GM12874 (cell line): ENCODE measurements around the gene KIF22.

Experiments
- CTCF ChIP-seq: IDR thresholded peaks from 2 replicates; pipeline ENCODE4 v1.5.1; 2011; ENCODE audit warnings: low read depth, mild to moderate bottlenecking, control low read depth, low read length, moderate library complexity; ENCODE audit not compliant: insufficient read depth

Gene KIF22

DNA sequence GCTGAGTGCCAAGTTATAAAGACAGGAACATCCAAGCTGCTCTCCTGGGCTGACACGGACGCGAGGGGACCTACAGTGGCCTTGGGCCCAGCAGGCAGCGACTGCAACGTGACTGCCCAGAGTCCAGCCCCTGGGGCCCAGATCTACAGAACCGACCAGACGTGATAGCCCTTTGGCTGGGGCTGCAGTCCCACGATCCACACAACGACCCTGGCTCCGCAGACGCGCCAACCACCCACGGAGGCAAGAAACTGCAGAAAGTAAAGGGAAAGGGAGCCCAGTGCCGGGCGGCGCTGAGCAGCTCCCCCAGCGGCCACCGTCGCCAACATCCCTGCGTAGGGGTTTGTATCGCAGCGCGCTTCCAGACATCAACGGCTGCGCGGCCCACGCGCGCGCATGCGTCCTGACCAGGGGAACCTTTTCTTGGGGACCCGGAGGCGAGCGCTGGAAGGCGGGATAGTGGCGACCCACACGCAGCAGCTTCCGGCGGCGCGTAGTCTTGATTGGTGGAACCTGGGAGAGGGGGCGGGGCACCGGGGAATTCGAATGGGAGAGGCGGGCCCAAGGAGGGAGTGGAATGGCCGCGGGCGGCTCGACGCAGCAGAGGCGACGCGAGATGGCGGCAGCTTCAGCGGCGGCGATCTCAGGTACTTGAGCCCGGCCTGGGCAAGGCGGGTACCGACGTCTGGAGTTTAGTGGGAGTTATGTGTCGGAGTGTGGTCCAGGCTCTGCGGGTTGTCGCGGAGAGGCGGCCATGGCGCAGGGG, at the start of gene KIF22:
KIF22 (plus strand) TSS at position 569 of the 766 bp plus-strand sequence; CDS start at position 578, 9 bp downstream.
- peak; percentile 93 for TF ChIP-seq CTCF

- TF ChIP-seq CTCF, result no peak
These were observed 47.8 kb upstream of the KIF22 start for GRCh38 chr16:29742683-29743275.

- no peak for TF ChIP-seq CTCF
These were observed 47.1 kb upstream of the KIF22 start for GRCh38 chr16:29743475-29743826.

DNA sequence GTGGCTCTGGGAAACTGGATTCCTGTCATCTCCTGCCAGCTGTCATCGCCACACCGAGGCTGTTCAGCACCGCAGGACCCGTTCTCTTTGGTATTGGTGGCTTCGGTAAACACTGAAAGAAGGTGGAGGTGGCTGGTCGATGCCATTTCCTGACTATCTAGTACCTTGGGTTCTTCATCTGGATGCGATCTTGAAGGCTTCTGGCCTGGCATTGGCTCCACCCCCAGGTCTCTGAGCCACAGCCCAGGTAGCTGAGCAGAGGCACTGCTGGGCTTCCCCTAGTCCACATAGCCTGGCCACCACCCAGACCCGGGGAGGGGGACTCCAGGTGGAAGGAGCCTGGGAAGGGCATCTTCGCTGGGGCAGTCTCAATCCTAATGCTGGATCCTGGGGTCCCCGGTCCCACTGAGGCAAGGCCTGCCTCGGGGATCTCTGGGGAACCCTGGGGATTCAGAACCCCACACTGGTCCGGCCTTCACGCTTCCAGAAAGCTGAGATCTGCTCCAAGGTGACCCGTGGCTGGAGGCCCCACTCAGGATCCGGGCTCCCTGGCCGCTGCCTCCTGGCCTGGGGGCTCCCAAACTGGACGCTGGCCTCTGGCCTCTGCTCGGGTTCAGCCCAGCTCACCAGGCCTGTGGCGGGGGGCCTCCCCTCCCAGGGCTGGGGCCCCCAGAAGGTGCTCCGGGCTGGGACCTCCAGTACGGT, 46.6 kb upstream of the KIF22 start:
- no peak for TF ChIP-seq CTCF

GRCh38 chr16:29744541-29745101, 45.9 kb upstream of the KIF22 start:
- no peak for TF ChIP-seq CTCF

- TF ChIP-seq CTCF, result no peak
These were observed 45.3 kb upstream of the KIF22 start for GRCh38 chr16:29745121-29745852.
